Activated CD4-positive, CD25-positive, alpha-beta regulatory T cell treated with anti-CD3 and anti-CD28 coated beads, Interleukin-2, amount 50 U/mL, for 16 hours (primary cell): ENCODE data around the gene CST9.
A peak's percentile ranks its signal among the peaks of the same experiment; 100 is the strongest.
"Not testable (repeated sequence)": the region's sequence is repeated elsewhere in the genome, so short reads cannot be mapped to it uniquely, and the experiment has no call there.

Experiments used
- DNase-seq: peaks from one replicate; pipeline ENCODE4 v3.0.0-alpha.2; 2020; ENCODE audit warnings: low read depth, low spot score

The CST9 gene

DNA sequence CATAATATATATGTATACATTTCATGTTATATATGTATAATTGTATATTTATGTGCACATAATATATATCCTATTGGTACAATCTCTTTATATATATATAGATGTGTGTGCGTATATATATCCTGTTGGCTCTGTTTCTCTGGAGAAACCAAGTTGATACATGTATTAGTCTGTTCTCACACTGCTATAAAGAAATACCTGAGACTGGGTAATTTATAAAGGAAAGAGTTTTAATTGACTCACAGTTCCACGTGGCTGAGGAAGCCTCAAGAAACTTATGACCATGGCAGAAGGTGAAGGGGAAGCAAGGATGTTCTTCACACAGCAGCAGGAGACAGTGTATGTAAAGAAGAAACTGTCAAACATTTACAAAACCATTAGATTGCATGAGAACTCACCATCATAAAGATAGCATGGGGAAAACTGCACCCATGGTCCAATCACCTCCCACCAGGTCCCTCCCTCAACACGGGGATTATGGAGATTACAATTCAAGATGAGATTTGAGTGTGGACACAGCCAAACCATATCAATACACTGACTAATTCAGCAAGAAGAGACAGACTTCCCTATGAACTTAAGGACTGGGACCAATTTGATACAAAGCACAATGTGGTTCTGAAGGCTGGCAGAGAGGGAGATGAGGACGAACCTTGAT is 18.1 kb upstream of the CST9 start:
- no peak for DNase-seq

DNA sequence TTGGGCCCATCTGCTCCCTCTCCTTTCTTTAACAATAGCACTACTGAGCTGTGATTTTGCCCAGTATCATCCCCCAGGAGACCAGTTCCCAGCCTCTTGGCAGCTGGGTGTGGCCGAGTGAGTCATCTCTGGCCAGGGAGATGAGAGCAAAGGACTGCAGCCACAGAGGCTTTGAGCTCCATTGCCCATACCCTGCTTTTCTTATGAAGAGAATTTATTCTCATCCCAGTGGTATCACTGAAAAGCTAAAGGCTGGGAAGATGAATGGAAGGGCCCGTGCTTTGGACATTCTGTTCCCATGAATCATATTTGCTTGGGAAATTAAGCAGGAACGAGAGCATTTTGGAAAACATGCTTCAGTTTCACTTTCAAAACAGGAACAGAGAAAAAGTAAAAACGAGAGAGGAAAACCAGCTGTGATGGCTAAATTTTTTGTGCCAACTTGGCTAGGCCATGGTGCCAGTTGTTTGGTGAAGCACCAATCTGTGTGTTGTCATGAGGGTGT is 17.2 kb upstream of the CST9 start:
- DNase-seq = no peak

DNA sequence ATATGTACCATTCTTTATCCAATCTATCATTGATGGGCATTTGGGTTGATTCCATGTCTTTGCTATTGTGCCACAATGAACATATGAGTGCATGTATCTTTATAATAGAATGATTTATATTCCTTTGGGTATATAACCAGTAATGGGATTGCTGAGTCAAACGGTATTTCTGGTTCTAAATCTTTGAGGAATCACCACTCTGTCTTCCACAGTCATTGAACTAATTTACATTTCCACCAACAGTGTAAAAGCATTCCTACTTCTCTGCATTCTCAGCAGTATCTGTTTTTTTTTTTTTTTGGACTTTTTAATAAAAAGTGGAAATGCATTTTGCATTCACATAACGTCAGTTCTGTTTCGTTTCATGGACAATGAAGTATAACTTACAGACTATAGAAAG is 16.7 kb upstream of the CST9 start:
- DNase-seq = not testable (repeated sequence)

DNA sequence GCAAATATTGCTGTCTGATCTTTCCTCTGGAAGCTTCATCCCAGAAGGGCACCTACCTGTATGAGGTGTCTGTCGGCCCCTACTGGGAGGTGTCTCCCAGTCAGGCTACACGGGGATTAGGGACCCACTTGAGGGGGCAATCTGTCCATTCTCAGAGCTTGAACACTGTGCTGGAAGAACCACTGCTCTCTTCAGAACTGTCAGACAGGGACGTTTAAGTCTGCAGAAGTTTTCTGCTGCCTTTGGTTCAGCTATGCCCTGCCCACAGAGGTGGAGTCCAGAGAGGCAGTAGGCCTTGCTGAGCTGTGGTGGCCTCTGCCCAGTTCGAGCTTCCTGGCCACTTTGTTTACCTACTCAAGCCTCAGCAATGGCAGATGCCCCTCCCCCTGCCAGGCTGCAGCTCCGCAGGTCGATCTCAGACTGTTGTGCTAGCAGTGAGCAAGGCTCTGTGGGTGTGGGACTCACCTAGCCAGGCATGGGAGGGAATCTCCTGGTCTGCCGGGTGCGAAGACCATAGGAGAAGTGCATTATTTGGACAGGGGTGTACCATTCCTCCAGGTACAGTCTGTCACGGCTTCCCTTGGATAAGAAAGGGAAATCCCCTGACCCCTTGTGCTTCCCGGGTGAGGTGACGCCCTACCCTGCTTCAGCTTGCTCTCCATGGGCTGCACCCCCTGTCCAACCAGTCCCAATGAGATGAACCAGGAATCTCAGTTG is 15.1 kb upstream of the CST9 start:
- DNase-seq = not testable (repeated sequence)

DNA sequence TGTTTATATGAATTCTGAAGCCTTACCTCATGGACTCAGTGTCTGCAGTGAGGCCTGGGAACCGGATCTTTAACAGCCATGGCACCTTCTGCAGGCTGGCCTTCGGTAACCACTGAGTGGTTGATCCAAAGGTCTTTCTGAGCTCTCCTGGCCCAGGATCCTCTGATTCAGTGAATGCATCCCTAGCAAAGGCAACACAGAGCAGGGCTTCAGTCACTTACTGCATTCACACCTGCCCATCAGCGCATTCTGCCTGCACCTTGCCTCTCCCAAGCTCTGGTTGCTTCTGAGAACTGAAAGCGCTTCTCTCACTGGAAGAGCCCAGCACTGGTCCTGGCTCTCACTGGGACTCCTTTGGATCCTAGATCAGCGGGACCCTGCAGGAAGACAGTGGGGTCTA is 8.4 kb upstream of the CST9 start:
- no peak for DNase-seq

- no peak for DNase-seq
These were observed 8.0 kb upstream of the CST9 start for GRCh38 chr20:23613676-23614075.

DNA sequence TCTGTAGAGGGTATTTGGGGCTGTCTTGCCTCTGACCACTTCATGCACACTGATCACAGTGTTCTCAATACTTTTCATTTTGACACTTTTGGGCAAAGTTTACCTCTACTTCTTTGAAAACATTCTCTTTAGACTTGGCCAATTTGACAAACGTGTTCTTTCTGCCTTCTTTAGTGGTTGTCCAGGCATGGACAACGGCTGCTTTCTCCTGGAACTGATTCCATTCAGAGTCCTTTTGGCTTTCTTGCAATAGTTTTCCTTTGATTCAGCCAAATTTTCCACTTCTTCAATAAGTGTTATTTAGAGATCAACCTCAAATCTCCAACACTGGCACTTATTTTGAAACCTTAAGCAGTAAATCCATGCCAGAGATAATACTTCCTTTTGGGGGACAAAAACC is 6.7 kb upstream of the CST9 start:
- DNase-seq = no peak

DNA sequence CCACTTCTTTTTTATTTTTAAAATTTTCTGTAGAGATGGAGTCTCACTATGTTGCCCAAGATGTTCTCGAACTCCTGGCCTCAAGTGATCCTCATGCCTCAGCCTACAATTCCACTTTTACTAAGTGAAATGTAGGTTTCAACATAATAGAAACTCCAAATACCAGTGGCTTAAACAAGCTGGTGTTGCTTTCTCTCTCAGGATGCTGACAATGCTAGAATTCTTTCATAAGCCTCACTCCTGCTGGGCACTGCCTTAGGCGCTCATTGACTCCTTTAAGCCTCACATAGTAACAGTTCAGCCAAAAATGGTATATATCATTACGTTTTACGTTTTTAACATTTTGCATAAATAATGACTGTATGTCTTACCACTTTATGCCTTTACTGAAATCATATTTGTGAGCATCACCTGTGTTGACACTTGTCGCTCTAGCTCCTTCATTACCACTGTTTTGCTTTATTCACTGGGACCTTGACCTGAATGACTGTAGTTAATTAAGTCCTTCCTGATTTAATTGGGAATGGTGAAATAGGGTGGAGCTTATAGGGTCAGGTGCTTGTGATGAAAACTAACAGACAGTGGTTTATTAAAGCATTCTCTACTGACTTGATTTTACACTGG is 3.9 kb upstream of the CST9 start:
- no peak for DNase-seq

GRCh38 chr20:23608251-23608846 is 2.6 kb upstream of the CST9 start:
- no peak for DNase-seq

DNA sequence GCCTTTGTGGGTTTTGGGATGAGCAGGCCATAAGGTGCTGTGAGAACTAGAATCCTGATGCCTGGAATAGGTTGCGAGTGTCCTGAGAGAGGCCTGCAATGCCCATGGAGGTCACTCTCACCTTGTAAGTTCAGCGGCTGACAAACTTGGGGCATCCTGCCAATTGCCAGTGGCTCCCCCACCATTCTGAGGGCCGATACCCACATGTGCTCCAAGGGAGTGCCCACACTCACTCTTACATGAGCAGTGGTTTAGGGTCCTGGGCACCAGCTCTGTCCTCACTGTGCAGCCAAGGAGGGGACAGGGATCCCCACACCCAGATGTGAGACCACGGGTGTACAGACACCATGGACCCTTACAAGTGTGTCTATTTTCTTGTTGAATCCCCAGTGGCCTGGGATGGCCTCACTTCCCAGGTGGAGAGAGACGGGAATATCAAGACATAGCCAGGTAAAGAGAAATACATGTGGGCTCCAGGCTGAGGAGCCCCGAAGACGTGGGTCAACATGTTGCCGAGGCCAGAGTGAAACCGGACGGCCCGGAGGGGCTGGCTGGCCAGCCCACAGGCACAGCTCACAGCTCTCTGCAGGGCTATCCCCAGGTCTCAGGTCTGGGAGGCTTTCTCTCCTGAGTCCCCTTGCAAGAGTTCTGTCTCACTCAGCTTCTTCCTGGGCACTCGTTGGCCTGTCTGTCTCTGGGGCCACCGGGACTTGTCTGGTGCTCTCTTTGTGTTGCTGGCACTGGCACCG is 2.0 kb upstream of the CST9 start:
- DNase-seq = no peak

DNA sequence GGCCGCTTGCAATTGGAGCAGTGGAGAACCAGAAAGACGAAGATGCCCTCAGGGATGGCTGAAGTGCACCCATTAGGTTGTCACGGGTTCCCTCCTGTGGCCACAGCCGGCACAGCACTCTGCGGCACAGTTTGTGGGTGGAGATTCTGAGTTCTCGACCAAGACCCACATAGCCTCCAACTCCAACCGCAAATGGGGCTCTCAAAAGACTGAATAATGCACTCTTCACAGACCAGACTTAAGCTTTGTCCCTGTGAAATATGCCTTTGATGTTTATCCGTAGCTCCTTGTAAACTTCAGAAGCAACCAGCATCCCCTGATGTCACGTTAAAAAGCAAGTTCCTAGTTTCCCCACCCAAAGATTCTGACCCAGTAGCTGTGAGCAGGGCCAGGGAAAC is 934 bp upstream of the CST9 start:
- peak; percentile 21 for DNase-seq

GRCh38 chr20:23604306-23604705 is 1.4 kb downstream of the CST9 start:
- no peak for DNase-seq

- no peak for DNase-seq
These were observed 2.4 kb downstream of the CST9 start for GRCh38 chr20:23603321-23603720.

DNA sequence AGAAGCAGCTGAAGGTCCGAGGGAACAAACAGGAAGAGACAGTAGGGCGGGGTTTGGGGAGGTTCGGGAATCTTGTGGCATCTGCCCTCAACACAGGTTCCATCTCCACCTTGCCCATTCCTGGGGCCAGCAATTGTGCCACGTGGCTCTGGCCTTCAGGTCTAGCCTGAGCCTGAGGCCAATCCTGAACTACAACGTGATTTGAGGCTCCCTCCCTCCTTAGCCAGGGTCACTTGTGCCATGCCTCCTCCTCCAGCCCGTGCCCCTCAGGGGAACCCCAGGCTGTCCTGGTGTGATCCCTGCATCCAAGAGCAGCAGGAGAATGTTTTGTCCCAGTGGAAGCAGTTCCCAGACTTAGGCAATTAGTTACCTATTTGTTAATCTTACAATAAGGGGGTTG is 3.0 kb downstream of the CST9 start:
- DNase-seq = no peak

- DNase-seq = no peak
These were observed 3.5 kb downstream of the CST9 start for GRCh38 chr20:23602241-23602640.

DNA sequence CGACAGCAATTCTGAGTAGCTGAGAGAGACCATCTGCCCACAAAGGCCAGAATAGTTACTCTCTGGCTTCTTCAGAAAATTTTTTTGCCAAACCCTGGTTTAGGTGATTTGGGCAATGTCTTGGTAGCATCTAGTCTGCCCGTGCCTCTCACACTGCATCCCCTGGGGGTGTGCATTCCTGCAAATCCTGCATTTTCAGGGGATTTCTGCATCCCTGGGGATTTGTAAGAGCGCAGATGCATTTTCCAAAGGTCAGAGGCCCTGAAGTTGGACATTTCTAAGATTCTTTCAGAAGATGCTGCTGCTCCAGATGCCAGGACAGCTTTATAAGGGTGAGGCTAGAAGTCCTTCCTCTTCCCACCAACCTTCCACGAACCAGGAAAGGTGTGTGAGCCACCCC is 4.0 kb downstream of the CST9 start:
- DNase-seq = no peak

DNA sequence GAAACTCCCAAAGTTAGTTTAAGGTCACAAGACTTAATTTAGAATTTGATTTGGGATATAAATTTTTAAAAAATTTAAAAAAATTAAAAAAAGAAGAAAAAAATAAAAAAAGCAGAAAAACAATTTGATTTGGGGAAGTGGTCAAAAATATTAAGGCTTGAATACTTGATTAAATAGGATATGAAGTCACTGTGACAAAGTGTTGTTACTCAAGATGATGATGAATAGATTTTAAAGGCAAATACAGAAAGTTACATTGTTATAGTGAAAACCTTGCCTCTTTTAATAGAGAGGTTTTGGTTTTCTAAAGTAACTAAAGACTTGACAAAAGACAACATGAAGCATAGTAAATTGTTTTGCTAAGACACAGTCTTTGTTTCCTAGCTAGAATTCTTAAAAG is 7.2 kb downstream of the CST9 start:
- no peak for DNase-seq

GRCh38 chr20:23596579-23597250 is 9.0 kb downstream of the CST9 start:
- DNase-seq = no peak

- no peak for DNase-seq
These were observed 9.8 kb downstream of the CST9 start for GRCh38 chr20:23595941-23596340.

DNA sequence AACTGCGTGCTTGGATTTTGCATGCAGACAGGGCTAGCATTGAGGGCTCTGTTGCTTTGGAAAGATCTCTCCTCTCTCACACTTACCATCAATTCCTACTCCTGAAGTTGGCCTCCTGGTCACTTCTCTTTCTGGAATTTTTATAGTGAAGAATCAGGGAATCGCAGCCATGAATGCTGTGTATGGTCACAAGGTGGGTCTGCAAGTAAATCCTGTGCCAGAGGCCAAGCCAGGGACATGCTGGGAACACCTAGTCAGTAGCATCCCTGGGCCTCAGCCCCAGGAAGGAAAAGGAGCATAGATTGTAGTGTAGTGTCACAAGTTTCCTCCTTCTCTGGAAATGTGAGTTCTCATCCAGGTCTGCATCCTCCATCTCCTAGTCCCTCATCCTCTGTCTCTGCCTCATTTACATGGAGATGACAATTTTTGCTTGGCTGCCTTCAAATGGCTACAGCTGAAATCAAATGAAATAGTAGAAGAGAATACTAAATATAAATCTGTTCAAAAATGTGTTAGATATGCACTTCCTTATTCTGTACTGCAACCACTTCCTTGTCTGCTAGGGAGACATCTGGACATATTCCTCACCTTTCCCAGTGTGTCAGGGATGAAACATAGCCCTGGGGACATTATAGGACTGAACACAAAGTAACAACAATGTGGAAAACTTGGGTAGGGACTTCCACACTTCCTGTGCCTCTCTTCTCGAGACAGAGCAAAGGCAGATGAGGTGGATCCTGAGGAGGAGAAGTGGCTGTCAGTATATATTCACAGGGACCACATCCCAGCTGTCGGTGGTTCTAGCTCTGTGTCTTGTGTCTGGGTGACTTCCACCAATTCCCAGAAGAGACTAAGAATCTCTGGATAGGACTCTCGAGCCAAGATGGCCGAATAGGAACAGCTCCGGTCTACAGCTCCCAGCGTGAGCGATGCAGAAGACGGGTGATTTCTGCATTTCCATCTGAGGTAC is 17.0 kb downstream of the CST9 start:
- DNase-seq = no peak
